Measurements from ENCODE around the gene ZNF592.

The ZNF592 gene

DNA sequence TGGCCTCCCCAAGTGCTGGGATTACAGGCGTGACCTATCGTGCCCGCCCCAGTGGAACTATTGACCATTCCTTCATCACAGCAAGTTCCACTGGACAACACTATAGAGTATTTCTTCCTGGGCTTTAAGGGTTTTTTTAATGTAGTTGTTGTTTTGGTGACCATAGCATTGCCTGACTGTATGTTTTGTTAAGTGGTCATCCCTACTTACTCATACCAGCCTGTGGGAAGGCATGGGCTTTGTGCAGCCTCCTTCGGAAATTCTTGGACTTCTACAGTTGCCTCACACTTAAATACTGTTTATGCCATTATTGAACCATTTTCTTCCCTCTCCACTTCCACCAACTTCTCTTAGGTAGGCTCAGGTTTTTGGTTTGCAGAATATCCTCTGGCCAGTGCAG lies 48.8 kb downstream of the ZNF592 start:
- TF ChIP-seq, protein P1, sequence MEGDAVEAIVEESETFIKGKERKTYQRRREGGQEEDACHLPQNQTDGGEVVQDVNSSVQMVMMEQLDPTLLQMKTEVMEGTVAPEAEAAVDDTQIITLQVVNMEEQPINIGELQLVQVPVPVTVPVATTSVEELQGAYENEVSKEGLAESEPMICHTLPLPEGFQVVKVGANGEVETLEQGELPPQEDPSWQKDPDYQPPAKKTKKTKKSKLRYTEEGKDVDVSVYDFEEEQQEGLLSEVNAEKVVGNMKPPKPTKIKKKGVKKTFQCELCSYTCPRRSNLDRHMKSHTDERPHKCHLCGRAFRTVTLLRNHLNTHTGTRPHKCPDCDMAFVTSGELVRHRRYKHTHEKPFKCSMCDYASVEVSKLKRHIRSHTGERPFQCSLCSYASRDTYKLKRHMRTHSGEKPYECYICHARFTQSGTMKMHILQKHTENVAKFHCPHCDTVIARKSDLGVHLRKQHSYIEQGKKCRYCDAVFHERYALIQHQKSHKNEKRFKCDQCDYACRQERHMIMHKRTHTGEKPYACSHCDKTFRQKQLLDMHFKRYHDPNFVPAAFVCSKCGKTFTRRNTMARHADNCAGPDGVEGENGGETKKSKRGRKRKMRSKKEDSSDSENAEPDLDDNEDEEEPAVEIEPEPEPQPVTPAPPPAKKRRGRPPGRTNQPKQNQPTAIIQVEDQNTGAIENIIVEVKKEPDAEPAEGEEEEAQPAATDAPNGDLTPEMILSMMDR (IDR thresholded peaks at IDR 0.05; ENCODE audit: low read depth, low read length): no peak
- Histone ChIP-seq H3K4me1 (no peaks in the 10 kb centered on the region), H3K27me3 (no peaks in the 10 kb centered on the region), H3K36me3 (peaks cover 42% of the 10 kb centered on the region), H3K4me3 (ENCODE audit: low read depth, low read length) (no peak overlapping the region), H3K9me3 (no peaks in the 10 kb centered on the region)
- no peak for DNase-seq

DNA sequence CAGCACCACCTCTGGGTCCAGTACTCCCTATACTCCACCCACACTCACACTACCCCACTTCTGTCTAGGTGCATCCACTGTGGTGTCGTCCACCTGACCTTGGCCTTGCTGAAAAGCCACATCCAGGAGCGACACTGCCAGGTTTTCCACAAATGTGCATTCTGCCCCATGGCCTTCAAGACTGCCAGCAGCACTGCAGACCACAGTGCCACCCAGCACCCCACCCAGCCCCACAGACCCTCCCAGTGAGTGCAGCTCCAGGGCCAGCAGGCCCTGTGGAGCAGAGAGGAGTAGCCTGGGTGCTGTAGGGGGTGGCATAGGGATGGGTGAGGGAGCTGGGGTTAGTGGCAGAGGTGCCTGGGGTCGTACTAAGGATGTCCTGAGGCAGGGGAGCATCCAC lies 49.4 kb downstream of the ZNF592 start:
- TF ChIP-seq, protein P1 (IDR thresholded peaks at IDR 0.05; ENCODE audit: low read depth, low read length): no peak
- no peak for DNase-seq
- Histone ChIP-seq H3K36me3 (peaks cover 42% of the 10 kb centered on the region), H3K4me3 (ENCODE audit: low read depth, low read length) (no peak overlapping the region), H3K27me3 (no peaks in the 10 kb centered on the region), H3K4me1 (no peaks in the 10 kb centered on the region), H3K9me3 (no peaks in the 10 kb centered on the region)

DNA sequence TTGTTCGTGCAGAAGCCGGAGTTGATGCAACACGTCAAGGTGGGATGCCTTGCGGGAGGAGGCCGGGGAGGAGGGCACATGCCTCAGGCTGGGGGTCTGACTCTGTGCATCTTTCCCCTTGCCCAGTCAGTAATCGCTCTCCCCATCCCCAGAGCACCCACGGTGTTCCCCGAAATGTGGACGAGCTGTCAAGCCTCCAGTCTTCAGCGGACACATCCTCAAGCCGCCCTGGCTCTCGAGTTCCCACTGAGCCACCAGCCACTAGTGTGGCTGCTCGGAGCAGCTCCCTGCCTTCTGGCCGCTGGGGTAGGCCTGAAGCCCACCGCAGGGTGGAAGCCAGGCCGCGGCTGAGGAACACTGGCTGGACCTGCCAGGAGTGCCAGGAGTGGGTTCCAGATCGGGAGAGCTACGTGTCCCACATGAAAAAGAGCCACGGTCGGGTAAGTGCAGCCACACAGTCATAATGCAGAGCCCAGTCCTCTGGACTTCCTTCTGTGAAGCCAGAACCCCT lies 50.1 kb downstream of the ZNF592 start:
- peaks cover 40% of the 10 kb centered on the region for H3K36me3 ChIP-seq
- H3K27me3 ChIP-seq: no peaks in the 10 kb centered on the region
- H3K4me1 ChIP-seq: no peaks in the 10 kb centered on the region
- no peak for DNase-seq
- no peaks in the 10 kb centered on the region for H3K9me3 ChIP-seq
- H3K4me3 ChIP-seq (ENCODE audit: low read depth, low read length): no peak overlapping the region
- TF ChIP-seq, protein P1 (IDR thresholded peaks at IDR 0.05; ENCODE audit: low read depth, low read length): no peak

DNA sequence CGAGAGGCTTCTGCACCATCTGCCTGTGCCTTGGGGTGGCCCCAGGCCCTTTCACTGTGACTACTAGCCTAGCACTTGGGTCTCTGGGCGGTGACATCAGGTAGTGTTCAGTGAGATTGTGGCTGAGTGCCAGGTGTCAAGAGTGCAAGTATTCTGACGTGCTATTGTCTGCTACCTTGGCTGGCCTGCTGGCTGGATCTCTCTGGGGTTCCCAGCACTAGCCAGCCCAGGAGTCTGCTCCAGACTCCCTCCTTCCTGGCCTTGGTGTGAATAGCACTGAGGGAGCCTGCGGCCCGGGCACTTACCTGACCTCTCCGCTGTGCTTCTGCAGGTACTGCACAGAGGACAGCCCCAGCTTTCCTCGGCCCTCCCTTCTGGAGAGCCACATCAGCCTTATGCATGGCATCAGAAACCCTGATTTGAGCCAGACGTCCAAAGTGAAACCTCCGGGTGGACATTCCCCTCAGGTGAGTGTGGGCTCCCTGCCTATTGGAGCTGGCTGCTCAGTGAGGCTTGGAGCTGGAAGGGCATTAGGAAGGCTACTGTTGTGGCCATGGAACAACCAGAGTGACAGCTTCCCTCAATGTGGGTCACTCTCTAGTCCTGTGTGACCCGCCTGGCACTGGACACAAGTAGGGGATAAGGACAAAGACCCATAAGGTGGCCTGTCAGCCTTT lies 51.3 kb downstream of the ZNF592 start:
- DNase-seq: no peak
- Histone ChIP-seq H3K4me3 (ENCODE audit: low read depth, low read length) (no peak overlapping the region), H3K4me1 (no peaks in the 10 kb centered on the region), H3K9me3 (no peaks in the 10 kb centered on the region), H3K27me3 (no peaks in the 10 kb centered on the region), H3K36me3 (peaks cover 37% of the 10 kb centered on the region)
- TF ChIP-seq, protein P1 (IDR thresholded peaks at IDR 0.05; ENCODE audit: low read depth, low read length): no peak

DNA sequence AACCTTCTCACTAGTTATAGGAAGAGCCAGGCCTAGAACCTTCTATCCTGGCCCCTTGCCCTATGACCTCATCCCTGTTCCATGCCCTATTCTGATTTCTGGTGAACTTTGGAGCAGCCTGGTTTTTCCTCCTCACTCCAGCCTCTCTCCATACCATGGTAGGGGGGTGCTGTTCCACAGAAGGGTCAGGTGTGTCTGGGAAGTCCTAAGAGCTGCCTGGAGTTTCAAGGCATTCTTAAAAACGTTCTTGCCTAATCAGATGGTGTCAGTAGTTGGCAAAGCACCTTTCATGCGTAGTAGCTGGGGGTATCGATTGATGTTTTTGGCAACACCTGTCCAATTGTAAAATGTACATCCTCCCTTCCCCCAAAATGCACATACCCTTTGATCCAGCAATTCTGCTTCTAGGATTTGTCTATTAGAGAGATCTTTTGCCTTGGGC lies 52.0 kb downstream of the ZNF592 start:
- Histone ChIP-seq H3K9me3 (no peaks in the 10 kb centered on the region), H3K27me3 (no peaks in the 10 kb centered on the region), H3K36me3 (peaks cover 35% of the 10 kb centered on the region), H3K4me1 (no peaks in the 10 kb centered on the region), H3K4me3 (ENCODE audit: low read depth, low read length) (no peak overlapping the region)
- TF ChIP-seq, protein P1 (IDR thresholded peaks at IDR 0.05; ENCODE audit: low read depth, low read length): no peak
- no peak for DNase-seq
